Neural cell (in vitro differentiated cells): Measurements from ENCODE around the gene VPREB1. TPM values are rescaled to one million over a fixed set of nuclear protein-coding genes. Genes with fewer than 3 reads are reported as not detected.

Experiments used
- H2AFZ ChIP-seq: fragments of 200-600, 300-800 bp; sonication (generic), shearing (Covaris generic); 2 replicates; pipeline ENCODE4 v1.6.0; 2014; ENCODE audit warnings: low read depth, mild to moderate bottlenecking, antibody characterized with exemption, low read length, moderate library complexity
- H3F3A ChIP-seq: fragments of 200-600 bp; shearing (Covaris generic); 2 replicates; pipeline ENCODE4 v1.6.1; 2016; ENCODE audit warnings: mild to moderate bottlenecking, moderate library complexity, mixed read lengths, antibody characterized with exemption, low read length; ENCODE audit not compliant: insufficient read depth, poor library complexity, severe bottlenecking
- H3K27ac ChIP-seq: fragments of 200-600, 300-800 bp; sonication (generic), shearing (Covaris generic); 2 replicates; pipeline ENCODE4 v1.5.1; 2014; ENCODE audit warnings: mild to moderate bottlenecking, low read length, moderate library complexity
- H3K27me3 ChIP-seq: fragments of 300-800, 200-600 bp; sonication (generic), shearing (Covaris generic); 2 replicates; pipeline ENCODE4 v1.6.0; 2014; ENCODE audit warnings: mild to moderate bottlenecking, low read depth, low read length, moderate library complexity; ENCODE audit not compliant: insufficient read depth
- H3K36me3 ChIP-seq: fragments of 300-800, 200-600 bp; sonication (generic), shearing (Covaris generic); 2 replicates; pipeline ENCODE4 v1.5.1; 2014; ENCODE audit warnings: mild to moderate bottlenecking, antibody characterized with exemption, low read length, moderate library complexity; ENCODE audit not compliant: insufficient read depth
- H3K4me2 ChIP-seq: fragments of 300-800, 200-600 bp; sonication (generic), shearing (Covaris generic); 2 replicates; pipeline ENCODE4 v1.6.0; 2014; ENCODE audit warnings: mild to moderate bottlenecking, low read length
- H3K4me3 ChIP-seq: fragments of 300-800, 200-600 bp; sonication (generic), shearing (Covaris generic); 2 replicates; pipeline ENCODE4 v1.5.1; 2014; ENCODE audit warnings: mild to moderate bottlenecking, low read length, moderate library complexity
- H3K79me2 ChIP-seq: fragments of 200-600 bp; shearing (Covaris generic); replicated peaks from 2 replicates; pipeline ENCODE4 v1.6.0; 2014; ENCODE audit warnings: mild to moderate bottlenecking, low read length, moderate library complexity; ENCODE audit not compliant: insufficient read depth
- H3K9ac ChIP-seq: fragments of 300-800, 200-600 bp; sonication (generic), shearing (Covaris generic); 2 replicates; pipeline ENCODE4 v1.6.1; 2016; ENCODE audit warnings: mild to moderate bottlenecking, low read length, mixed read lengths
- H3K9me2 ChIP-seq: fragments of 200-600 bp; shearing (Covaris generic); 2 replicates; pipeline ENCODE4 v1.6.1; 2016; ENCODE audit warnings: mild to moderate bottlenecking, low read length, mixed read lengths; ENCODE audit not compliant: insufficient read depth
- H3K9me3 ChIP-seq: fragments of 200-600, 300-800 bp; sonication (generic), shearing (Covaris generic); 2 replicates; pipeline ENCODE4 v1.6.1; 2016; ENCODE audit warnings: mild to moderate bottlenecking, mixed run types, low read length, moderate library complexity, mixed read lengths
- H4K20me1 ChIP-seq: fragments of 200-600 bp; shearing (Covaris generic); 2 replicates; pipeline ENCODE4 v1.6.1; 2016; ENCODE audit warnings: mild to moderate bottlenecking, mixed run types; ENCODE audit not compliant: insufficient read depth
- EP300 ChIP-seq: fragments of 450-650 bp; conservative IDR thresholded peaks from 2 replicates; pipeline ENCODE4 v1.6.1; 2014; ENCODE audit warnings: antibody characterized with exemption, mild to moderate bottlenecking, moderate library complexity; ENCODE audit not compliant: poor library complexity, severe bottlenecking
- EZH2 ChIP-seq: fragments of 200-600, 300-800 bp; shearing (Covaris generic), sonication (generic); IDR thresholded peaks from 2 replicates; pipeline ENCODE4 v1.6.1; 2014; ENCODE audit warnings: antibody characterized with exemption, low read length, borderline replicate concordance, mild to moderate bottlenecking; ENCODE audit not compliant: insufficient read depth, poor library complexity, severe bottlenecking
- MXI1 ChIP-seq: fragments of 450-650 bp; conservative IDR thresholded peaks from 2 replicates; pipeline ENCODE4 v1.6.1; 2014; ENCODE audit warnings: antibody characterized with exemption, mild to moderate bottlenecking; ENCODE audit not compliant: poor library complexity, severe bottlenecking
- POLR2AphosphoS5 ChIP-seq: IDR thresholded peaks from 2 replicates; pipeline ENCODE4 v1.6.1; 2012
- RAD21 ChIP-seq: fragments of 450-650 bp; conservative IDR thresholded peaks from 2 replicates; pipeline ENCODE4 v1.6.1; 2014; ENCODE audit warnings: antibody characterized with exemption, mild to moderate bottlenecking, moderate library complexity
- SMC3 ChIP-seq: fragments of 450-650 bp; conservative IDR thresholded peaks from 2 replicates; pipeline ENCODE4 v1.6.1; 2014; ENCODE audit warnings: antibody characterized with exemption, mild to moderate bottlenecking, moderate library complexity; ENCODE audit not compliant: poor library complexity
- TAF1 ChIP-seq: IDR thresholded peaks from 2 replicates; pipeline ENCODE4 v1.6.1; 2012; ENCODE audit warnings: low read depth
- polyA plus RNA-seq: library from polyadenylated mRNA; depleted of rRNA; stranded (reverse); fragments of >200 nt; gene quantifications from 2 replicates; pipeline ENCODE4 v1.2.3, GENCODE V29; 2014
- TF ChIP-seq, protein P1 (sequence below): fragments of 450-650 bp; IDR thresholded peaks from 2 replicates; pipeline ENCODE4 v1.5.1; 2014; ENCODE audit warnings: antibody characterized with exemption, mild to moderate bottlenecking, moderate library complexity; ENCODE audit not compliant: poor library complexity, severe bottlenecking
- TF ChIP-seq, protein P2 (sequence below): IDR thresholded peaks from 2 replicates; pipeline ENCODE4 v1.6.1; 2012; ENCODE audit warnings: borderline replicate concordance

Gene VPREB1
- polyA plus RNA-seq, 1 donor from 2014 or later = not detected

DNA sequence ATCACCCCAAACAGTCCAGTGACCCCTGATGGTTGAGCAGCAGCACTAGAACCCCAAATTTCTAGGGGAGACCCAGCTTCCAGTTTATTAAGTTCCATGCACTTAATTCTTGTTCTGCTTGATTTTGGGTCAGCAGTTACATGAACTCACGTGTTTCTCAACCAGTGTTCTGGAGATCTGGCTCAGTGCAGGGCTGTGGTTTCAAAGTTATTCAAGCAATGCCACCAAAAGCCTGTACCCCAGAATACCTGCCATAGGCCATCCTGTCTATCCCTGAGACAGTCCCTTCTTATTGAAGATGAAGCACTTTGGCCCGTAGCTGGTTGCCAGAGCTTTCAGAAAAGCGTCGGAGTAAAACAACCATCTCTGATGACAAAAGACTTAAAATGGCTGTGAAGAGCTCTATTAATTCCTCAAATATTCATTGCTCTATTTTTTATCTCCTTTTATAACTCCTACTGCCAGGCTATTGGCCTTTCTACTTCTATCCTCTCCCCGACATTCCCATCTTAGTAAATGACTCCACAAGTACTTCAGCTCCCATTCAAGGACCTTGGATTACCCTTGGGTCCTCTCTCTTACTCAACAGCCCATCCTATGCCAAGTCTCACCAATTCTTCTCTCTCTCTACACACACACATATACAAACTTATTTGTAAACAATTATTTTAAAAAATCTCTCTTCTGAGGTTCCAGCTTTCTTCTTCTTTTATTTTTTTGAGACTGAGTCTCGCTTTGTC is 18.0 kb upstream of the VPREB1 start:
- Histone ChIP-seq H3K79me2 (no peaks in the 10 kb centered on the region), H3K27ac (no peak overlapping the region), H3K4me2 (no peak overlapping the region), H3K9me2 (no peaks in the 10 kb centered on the region), H3K27me3 (no peaks in the 10 kb centered on the region), H3K9me3 (no peaks in the 10 kb centered on the region), H3K4me3 (no peak overlapping the region), H3K9ac (no peak overlapping the region), H4K20me1 (no peaks in the 10 kb centered on the region), H3F3A (no peaks in the 10 kb centered on the region), H2AFZ (no peak overlapping the region), H3K36me3 (no peaks in the 10 kb centered on the region)
- no peak for TF ChIP-seq EZH2
- TF ChIP-seq POLR2AphosphoS5 = no peak
- TF ChIP-seq MXI1 = no peak
- TF ChIP-seq, protein P1, sequence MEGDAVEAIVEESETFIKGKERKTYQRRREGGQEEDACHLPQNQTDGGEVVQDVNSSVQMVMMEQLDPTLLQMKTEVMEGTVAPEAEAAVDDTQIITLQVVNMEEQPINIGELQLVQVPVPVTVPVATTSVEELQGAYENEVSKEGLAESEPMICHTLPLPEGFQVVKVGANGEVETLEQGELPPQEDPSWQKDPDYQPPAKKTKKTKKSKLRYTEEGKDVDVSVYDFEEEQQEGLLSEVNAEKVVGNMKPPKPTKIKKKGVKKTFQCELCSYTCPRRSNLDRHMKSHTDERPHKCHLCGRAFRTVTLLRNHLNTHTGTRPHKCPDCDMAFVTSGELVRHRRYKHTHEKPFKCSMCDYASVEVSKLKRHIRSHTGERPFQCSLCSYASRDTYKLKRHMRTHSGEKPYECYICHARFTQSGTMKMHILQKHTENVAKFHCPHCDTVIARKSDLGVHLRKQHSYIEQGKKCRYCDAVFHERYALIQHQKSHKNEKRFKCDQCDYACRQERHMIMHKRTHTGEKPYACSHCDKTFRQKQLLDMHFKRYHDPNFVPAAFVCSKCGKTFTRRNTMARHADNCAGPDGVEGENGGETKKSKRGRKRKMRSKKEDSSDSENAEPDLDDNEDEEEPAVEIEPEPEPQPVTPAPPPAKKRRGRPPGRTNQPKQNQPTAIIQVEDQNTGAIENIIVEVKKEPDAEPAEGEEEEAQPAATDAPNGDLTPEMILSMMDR = no peak
- no peak for TF ChIP-seq TAF1

DNA sequence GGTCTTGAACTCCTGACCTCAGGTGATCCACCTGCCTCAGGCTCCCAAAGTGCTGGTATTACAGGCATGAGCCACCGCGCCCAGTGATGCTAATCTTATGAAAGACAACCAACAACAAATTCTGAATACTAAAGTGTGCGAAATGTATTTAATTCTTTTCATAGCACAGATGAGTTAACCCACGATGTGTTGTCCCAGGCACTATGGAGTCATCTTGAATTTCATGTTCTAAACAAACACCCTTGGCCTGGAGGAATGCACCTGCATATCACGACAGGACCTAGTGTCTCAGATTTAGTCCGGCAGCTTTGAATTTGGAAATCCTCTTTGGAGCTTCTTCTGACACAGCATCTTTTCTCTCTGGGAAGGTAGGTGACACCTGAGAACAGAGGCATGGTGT is 16.2 kb upstream of the VPREB1 start:
- Histone ChIP-seq H3K36me3 (no peaks in the 10 kb centered on the region), H3K27me3 (no peaks in the 10 kb centered on the region), H3K4me2 (no peak overlapping the region), H3K79me2 (no peaks in the 10 kb centered on the region), H3K9me2 (no peaks in the 10 kb centered on the region), H3F3A (no peaks in the 10 kb centered on the region), H3K27ac (no peak overlapping the region), H3K9me3 (no peaks in the 10 kb centered on the region), H3K9ac (no peak overlapping the region), H2AFZ (no peak overlapping the region), H3K4me3 (no peak overlapping the region), H4K20me1 (no peaks in the 10 kb centered on the region)
- TF ChIP-seq EP300 = no peak
- no peak for TF ChIP-seq MXI1
- no peak for TF ChIP-seq SMC3
- no peak for TF ChIP-seq EZH2
- TF ChIP-seq TAF1 = no peak
- TF ChIP-seq RAD21 = no peak
- TF ChIP-seq, protein P1 = no peak
- TF ChIP-seq, protein P2, sequence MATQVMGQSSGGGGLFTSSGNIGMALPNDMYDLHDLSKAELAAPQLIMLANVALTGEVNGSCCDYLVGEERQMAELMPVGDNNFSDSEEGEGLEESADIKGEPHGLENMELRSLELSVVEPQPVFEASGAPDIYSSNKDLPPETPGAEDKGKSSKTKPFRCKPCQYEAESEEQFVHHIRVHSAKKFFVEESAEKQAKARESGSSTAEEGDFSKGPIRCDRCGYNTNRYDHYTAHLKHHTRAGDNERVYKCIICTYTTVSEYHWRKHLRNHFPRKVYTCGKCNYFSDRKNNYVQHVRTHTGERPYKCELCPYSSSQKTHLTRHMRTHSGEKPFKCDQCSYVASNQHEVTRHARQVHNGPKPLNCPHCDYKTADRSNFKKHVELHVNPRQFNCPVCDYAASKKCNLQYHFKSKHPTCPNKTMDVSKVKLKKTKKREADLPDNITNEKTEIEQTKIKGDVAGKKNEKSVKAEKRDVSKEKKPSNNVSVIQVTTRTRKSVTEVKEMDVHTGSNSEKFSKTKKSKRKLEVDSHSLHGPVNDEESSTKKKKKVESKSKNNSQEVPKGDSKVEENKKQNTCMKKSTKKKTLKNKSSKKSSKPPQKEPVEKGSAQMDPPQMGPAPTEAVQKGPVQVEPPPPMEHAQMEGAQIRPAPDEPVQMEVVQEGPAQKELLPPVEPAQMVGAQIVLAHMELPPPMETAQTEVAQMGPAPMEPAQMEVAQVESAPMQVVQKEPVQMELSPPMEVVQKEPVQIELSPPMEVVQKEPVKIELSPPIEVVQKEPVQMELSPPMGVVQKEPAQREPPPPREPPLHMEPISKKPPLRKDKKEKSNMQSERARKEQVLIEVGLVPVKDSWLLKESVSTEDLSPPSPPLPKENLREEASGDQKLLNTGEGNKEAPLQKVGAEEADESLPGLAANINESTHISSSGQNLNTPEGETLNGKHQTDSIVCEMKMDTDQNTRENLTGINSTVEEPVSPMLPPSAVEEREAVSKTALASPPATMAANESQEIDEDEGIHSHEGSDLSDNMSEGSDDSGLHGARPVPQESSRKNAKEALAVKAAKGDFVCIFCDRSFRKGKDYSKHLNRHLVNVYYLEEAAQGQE = no peak
- TF ChIP-seq POLR2AphosphoS5 = no peak
